Measurements from ENCODE around the gene KDM6B. TPM values are rescaled to one million over a fixed set of nuclear protein-coding genes. Genes with fewer than 3 reads are reported as not detected.

The KDM6B gene
- total and polyA plus RNA-seq, 8 donors: 4.6 to 27.2 (median 10.9) TPM

GRCh38 chr17:7816926-7817642 is 16.9 kb upstream of the KDM6B start:
- intact Hi-C loops (cut with DNase I; ENCODE audit: low total_unique reads): no loop called here
- no peak overlapping the region for H3K4me3 ChIP-seq
- H3K36me3 ChIP-seq: no peaks in the 10 kb centered on the region
- no peak for DNase-seq
- no peak overlapping the region for H3K27ac ChIP-seq
- TF ChIP-seq POLR2A (IDR thresholded peaks at IDR 0.05) (no peak), EP300 (IDR thresholded peaks at IDR 0.05) (no peak), POLR2AphosphoS5 (IDR thresholded peaks at IDR 0.05) (no peak), CTCF (IDR thresholded peaks at IDR 0.05) (no peak)
- no peaks in the 10 kb centered on the region for H3K9me3 ChIP-seq
- peaks cover 0 to 11% (median 0%) of the 10 kb centered on the region in 3 donors for H3K27me3 ChIP-seq
- WGBS, 5 donors: 66 to 84% (median 79%) methylated on average over 9 to 10 of the region's 10 CpGs
- H3K4me1 ChIP-seq: no peaks in the 10 kb centered on the region

- Histone ChIP-seq H3K27ac (no peak overlapping the region), H3K27me3 (peaks cover 0 to 11% (median 0%) of the 10 kb centered on the region in 3 donors), H3K4me1 (no peaks in the 10 kb centered on the region), H3K36me3 (no peaks in the 10 kb centered on the region), H3K9me3 (no peaks in the 10 kb centered on the region), H3K4me3 (no peak overlapping the region)
- TF ChIP-seq CTCF (IDR thresholded peaks at IDR 0.05): no peak
- intact Hi-C loops (cut with DNase I; ENCODE audit: low total_unique reads): no loop called here
- WGBS, 5 donors: 78 to 89% (median 84%) methylated on average over 8 to 9 of the region's 9 CpGs
- DNase-seq: no peak
Measured at GRCh38 chr17:7817643-7817964, 16.4 kb upstream of the KDM6B start.

GRCh38 chr17:7818026-7818425 is 16.0 kb upstream of the KDM6B start:
- TF ChIP-seq POLR2AphosphoS5 (IDR thresholded peaks at IDR 0.05) (no peak), CTCF (IDR thresholded peaks at IDR 0.05) (no peak), POLR2A (IDR thresholded peaks at IDR 0.05) (no peak), EP300 (IDR thresholded peaks at IDR 0.05) (no peak)
- H3K27ac ChIP-seq: no peak overlapping the region
- WGBS, 5 donors: 84 to 90% (median 86%) methylated on average over 10 of the region's 10 CpGs

GRCh38 chr17:7818746-7819645 is 15.0 kb upstream of the KDM6B start:
- TF ChIP-seq EP300 (IDR thresholded peaks at IDR 0.05): no peak
- no peak for TF ChIP-seq POLR2A (IDR thresholded peaks at IDR 0.05)
- TF ChIP-seq POLR2AphosphoS5 (IDR thresholded peaks at IDR 0.05): no peak
- no peak for TF ChIP-seq CTCF (IDR thresholded peaks at IDR 0.05)
- DNase-seq: no peak
- intact Hi-C loops (cut with DNase I; ENCODE audit: low total_unique reads): no loop called here

More at GRCh38 chr17:7818026-7818425, 16.0 kb upstream of the KDM6B start:
- intact Hi-C loops (cut with DNase I; ENCODE audit: low total_unique reads): no loop called here
- no peaks in the 10 kb centered on the region for H3K9me3 ChIP-seq
- no peak for DNase-seq
- peaks cover 0 to 11% (median 0%) of the 10 kb centered on the region in 3 donors for H3K27me3 ChIP-seq
- H3K4me1 ChIP-seq: no peaks in the 10 kb centered on the region
- no peak overlapping the region for H3K4me3 ChIP-seq
- no peaks in the 10 kb centered on the region for H3K36me3 ChIP-seq

More at GRCh38 chr17:7818746-7819645, 15.0 kb upstream of the KDM6B start:
- no peaks in the 10 kb centered on the region for H3K9me3 ChIP-seq
- H3K27ac ChIP-seq: no peak overlapping the region
- H3K36me3 ChIP-seq: no peaks in the 10 kb centered on the region
- 81 to 89% (median 85%) methylated on average over 21 to 27 of the region's 27 CpGs for WGBS, 5 donors
- no peaks in the 10 kb centered on the region for H3K4me1 ChIP-seq
- H3K4me3 ChIP-seq: no peak overlapping the region
- peaks cover 0 to 11% (median 0%) of the 10 kb centered on the region in 3 donors for H3K27me3 ChIP-seq

Data from stomach (tissue), 9 donors.